Lower leg skin (tissue), 3 donors: ENCODE measurements around the gene CDKAL1.

Source experiments
- CTCF ChIP-seq, 3 donors: fragments of 450-650 bp; IDR thresholded peaks; one replicate each; pipeline ENCODE4 v1.5.1; 2016; ENCODE audit warnings: antibody characterized with exemption in 3 of 3, mild to moderate bottlenecking in 3 of 3, moderate library complexity in 2 of 3
- POLR2A ChIP-seq, 2 donors: fragments of 450-650 bp; IDR thresholded peaks; one replicate each; pipeline ENCODE4 v1.6.1; 2016 to 2017; ENCODE audit warnings: antibody characterized with exemption in 2 of 2, mild to moderate bottlenecking in 1 of 2, moderate library complexity in 1 of 2

GRCh38 chr6:20696676-20697075 lies 162.4 kb downstream of the CDKAL1 start:
- TF ChIP-seq CTCF (IDR thresholded peaks at IDR 0.05) (no peak), POLR2A (IDR thresholded peaks at IDR 0.05) (no peak)
